HG03060 (cell line): Measurements from ENCODE around the gene REG1A.

Experiments used
- ATAC-seq: cut with Tn5 transposase; IDR thresholded peaks from one replicate; pipeline ENCODE4 v1.9.1; 2021; ENCODE audit warnings: low read depth, moderate number of reproducible peaks; ENCODE audit not compliant: unreplicated experiment

Gene REG1A

DNA sequence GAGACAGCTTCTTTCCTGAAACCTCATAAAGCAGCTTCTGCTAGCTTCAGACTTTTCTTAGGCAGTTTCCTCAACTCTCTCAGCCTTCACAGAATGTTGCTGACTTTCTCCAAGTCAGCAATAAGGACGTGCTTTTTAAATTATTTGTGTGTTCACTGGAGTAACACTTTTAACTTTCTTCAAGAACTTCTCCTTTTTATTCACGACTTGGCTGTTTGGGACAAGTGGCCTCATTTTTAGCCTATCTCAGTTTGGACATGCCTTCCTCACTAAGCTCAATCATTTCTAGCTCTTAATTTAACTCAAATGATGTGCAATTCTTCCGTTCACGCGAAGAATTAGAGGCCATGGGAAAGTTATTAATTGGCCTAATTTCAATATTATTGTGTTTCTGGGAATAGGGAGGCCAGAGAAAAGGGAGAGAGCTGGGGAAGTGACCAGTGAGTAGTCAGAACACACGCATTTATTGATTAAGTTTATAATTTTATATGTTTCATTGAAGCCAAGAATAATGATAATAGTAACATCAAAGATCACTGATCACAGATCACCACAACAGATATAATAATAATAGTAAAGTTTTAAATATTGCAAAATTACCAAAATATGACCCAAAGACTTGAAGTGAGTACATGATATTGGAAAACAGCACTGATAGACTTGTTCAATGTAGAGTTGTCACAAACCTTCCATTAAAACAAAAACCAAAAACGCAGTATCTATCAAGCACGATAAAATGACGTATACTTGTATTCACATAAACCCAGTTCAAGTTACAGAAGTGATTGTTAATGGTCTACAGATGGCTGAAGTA is 4.8 kb downstream of the REG1A start:
- no peak for ATAC-seq

DNA sequence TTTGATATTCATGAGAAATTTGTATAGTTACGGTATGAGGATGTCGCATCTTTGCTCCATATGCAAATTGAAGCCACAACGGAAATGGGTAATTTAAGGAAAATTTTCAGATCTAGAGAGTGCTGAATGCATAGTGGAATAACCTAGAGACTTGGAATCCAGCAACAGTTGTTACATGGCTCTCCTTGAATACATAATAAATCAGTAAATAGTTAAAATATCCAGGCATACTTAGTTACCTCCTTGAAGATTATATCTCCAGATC is 5.4 kb downstream of the REG1A start:
- no peak for ATAC-seq

DNA sequence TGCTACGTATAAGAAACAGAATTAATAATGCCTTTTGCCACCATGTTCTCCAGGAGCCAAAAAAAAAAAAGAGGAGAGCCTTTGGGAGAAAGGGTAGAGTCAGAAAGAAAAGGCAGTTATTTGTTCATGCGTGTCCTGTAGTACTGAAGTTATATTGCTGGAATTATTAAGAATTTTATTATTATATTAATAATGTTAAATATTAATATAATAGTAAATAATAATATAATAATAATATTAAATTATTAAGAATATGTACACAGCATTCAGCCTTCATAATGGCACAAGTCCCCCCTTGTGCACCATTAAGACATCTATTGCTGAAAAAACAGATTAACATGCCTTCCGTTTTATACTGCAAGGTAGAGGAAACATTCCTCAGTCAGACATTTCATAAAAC is 8.1 kb downstream of the REG1A start:
- ATAC-seq, result no peak

DNA sequence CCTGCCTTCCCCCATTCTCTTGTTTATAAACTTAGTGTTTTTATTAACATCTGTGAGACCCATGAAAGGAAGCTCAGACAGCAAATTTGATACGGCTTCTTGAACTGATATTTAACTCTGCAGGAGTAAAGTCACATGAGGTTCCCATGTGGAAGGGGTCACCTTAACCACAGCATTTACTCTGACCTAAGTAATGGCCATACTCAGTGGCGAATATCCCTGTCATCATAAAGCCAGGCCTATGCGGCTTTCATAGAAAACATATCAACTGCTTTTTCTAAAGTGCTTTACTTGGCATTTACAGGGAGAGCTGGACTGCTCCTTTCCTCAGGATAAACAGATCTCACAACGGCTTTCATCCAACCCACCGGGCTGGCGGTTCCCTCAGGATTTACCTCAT is 9.0 kb downstream of the REG1A start:
- no peak for ATAC-seq

DNA sequence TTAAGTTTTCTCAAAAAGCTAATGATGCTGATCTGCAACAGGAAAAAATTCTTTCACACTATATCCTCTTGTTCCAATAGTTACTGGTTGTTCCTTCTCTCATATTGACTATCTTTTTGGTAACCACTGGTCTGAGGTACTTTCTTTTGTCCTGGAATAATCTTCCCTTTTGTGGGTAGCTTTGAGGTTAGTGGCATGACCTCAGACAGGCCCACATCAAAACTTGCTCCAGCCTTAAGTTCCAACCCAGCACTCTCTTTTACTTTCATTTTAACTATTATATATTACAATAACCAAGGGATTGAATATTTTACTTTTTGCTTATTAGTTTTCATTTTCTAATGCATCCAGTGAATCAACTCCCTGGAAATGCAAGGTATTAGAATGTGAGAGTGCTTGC is 9.5 kb downstream of the REG1A start:
- ATAC-seq, result no peak

DNA sequence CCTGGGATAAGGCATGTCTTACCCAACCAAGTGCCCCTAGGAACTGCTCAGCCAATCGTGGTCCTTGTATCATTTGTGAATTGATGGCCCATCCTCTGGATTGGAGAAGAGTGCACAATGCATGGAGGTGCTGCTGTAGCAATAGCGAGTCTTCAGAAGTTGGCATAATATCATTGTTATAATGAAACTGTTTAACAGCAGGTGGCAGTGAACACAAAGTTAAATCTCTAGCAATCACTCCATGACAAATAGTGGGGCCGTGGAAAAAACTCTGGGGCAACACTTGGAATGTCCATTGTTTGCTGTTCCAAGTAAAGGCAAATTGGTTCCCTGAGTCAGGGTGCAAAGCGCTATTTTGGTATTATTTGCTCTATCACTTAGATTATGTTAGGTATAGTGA is 11.4 kb downstream of the REG1A start:
- no peak for ATAC-seq

DNA sequence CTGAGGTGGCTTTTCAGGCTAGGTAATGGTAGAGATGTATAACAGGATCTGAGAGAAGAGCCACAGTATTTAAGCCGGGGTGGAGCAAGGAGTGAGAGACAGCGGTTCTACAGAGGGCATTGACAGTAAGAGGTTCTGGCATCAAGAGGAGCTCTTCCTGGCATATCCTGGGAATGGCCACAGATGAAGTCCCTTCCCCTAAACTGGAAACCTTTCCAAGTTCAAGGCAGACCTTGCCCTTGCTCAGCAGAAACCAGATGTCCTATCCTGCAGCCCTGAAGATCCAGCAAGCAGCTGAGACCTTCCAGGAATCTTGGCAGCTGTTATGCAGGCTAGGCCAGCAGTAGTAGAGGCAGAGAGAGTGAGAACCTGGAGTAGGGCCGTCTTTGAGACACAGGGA is 18.1 kb downstream of the REG1A start:
- ATAC-seq, result no peak

DNA sequence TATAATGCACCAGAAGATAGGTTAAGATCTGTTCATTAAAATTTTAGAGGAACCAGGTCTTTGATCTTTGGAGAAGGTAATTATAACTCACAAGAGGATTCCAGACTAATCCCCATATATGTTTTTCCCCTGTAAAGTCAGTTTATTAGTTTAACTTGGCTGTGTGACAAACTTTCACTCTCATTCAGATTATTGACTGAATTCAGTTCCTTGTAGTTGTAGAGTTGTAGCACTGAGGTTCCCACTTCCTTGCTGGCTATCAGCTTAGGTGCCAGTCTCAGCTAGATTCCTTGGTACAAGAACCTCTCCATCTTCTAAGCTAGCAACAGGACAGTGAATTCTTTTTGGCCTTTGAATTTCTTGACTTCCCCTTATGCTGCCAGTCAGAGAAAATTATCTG is 19.1 kb downstream of the REG1A start:
- ATAC-seq, result no peak

DNA sequence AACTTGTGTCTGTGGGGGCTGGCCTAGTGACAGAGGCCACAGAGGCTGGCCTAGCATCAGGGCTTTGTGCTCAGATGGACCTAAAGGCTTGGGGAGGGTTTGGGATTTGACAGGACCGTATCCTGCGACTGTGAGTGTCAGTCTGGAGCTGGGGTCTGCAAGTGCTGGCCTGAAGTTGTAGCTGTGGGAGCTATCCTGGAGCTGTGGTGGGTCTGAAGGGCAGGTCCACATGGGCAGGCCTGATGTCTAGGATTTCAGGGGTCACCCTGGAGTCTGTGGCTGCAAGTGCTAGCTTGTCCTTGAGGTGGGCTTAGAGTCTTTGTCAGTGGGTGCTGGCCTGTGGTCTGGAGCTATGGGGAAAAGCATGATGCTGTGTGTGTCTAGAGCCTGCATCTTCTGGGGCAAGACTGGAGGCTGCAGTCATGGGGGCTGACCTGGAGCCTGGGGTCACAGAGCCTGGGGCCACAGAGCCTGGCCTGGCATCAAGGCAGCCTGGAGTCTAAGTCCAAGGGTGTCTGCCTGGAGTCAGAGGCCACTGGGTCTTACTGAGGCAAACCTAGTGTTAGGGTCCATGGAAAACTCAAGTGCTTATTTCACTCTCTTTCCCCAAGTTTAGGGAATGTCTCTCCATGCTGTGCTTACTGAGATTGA is 35.7 kb downstream of the REG1A start:
- ATAC-seq, result no peak

DNA sequence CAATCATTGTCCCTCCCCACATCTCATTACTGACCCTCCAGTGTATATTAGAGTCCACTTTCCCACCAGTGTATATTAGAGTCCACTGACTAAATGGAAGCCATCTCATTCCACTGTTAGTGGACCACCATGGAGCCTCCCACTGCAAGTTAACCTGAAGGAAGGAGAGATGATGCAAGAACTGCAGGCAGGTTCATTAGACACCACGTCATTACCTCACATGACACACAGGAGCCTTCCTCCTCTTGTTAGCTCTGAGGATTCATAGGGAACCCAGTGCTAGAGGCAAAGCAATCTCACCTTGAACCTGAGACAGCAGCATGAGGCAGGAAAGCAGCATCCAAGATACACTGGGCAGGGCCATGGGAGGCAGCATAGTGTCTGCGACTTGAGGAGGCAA is 38.7 kb downstream of the REG1A start:
- ATAC-seq, result no peak

DNA sequence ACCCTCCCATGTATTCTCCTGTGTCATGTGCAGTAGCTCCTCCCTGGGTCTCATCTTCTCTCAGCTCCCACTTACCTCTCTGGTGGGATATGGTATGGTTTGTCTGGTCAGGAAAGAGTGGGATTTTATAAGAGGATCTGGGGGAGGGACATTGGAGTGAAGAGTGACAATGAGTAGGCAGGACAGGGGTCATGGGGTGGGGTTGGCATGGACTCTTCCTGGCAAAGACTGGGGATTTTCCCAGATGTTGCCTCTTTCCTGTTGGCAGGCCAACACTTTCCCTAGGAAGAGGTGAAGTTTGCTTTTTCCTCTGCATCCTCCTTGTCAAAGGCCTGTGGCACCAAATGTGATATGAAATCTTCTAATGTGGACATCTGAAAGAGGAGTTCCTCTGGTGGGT is 39.4 kb downstream of the REG1A start, which contains the start of gene REG3A:
Gene REG3A (minus strand): TSS at position 101 of the 400 bp plus-strand sequence. CDS start 348 bp downstream, outside the sequence.
- ATAC-seq, result no peak

DNA sequence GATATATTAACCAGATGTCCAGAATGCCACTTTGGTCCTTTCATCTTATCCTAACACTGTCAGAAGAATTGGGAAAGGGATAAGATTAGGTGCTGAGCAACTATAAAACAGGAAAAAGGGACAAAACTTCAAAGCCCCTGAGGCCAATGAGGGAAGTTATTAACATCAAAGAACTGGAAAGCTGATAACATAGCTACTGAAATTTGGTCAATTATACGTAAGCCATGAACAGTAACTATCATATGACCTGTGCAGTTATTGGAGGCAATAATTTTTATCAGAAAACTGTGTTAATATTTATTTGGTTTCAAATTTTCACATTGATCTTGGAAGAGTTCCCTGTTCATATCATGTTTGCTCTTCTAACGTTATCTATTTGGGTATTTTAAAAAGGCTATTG is 41.8 kb downstream of the REG1A start:
- no peak for ATAC-seq

DNA sequence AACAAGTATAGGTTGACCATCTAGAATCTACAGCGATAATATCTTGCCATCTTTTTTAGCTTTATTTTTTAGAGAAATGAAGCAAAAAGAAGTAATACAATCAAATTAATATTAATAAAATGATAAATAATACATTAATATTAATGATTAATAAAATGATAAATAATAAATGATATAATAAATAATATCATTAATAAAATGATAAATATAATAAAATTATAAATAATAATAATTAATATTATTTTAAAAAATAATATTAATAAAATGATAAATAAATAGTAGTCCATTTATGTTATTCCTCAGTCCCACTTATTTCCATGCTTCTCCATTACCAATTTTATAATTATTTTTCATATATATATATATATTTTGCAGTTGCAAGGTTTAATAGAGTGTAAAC is 42.5 kb downstream of the REG1A start:
- ATAC-seq, result no peak

DNA sequence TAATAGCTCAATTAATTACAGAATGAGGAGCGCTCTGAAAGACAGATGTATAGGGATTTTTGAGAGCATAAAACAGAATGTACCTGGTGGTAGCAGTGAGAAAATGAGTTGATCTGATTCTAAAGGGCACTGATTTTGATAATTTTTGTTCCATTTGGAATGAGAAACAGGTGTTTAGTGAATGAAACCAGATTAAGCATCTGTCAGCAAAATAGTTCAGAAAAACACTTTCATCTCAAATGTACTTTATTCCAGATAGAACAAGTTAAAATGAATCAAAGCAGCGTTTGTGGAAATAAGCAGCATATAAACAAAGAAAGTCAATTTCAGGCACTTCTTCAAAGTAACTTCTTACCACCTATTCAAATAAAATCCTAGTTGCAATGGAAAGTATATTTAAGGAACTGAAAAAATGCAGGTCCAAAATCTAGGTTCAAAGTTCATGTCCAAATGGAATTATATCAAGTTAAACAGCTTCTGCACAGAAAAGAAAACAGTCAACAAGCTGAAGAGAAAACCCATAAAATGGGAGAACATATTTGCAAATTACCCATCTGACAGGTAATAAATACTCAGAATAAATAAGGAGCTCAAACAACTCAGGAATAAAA is 51.2 kb downstream of the REG1A start:
- no peak for ATAC-seq
